Prostate gland (tissue), 2 donors: Measurements from ENCODE around the gene DCUN1D2. TPM values are rescaled to one million over a fixed set of nuclear protein-coding genes. Genes with fewer than 3 reads are reported as not detected.

Source experiments
- DNase-seq: peaks from one replicate; pipeline ENCODE4 v3.0.0-alpha.2; 2019; ENCODE audit warnings: low spot score
- H3K27ac ChIP-seq, 2 donors: fragments of 200-600 bp; sonication (generic); 2 replicates each; pipeline ENCODE4 v1.5.1; 2017 to 2019
- H3K27me3 ChIP-seq: fragments of 200-600 bp; sonication (generic); replicated peaks from 2 replicates; pipeline ENCODE4 v1.5.1; 2019; ENCODE audit not compliant: insufficient read depth
- H3K36me3 ChIP-seq, 2 donors: fragments of 200-600 bp; sonication (generic); 1 replicate in 1 of 2; 2 replicates in 1 of 2; pipeline versions ENCODE4 v1.5.1 to v1.8.1; 2017 to 2019
- H3K4me1 ChIP-seq: fragments of 200-600 bp; sonication (generic); replicated peaks from 2 replicates; pipeline ENCODE4 v1.5.1; 2019
- H3K4me3 ChIP-seq, 2 donors: fragments of 200-600 bp; sonication (generic); 2 replicates each; pipeline ENCODE4 v1.5.1; 2017 to 2019
- H3K9me3 ChIP-seq: fragments of 200-600 bp; sonication (generic); 2 replicates; pipeline ENCODE4 v1.5.1; 2017
- POLR2A ChIP-seq: fragments of 450-650 bp; IDR thresholded peaks from one replicate; pipeline ENCODE4 v1.6.1; 2016; ENCODE audit warnings: antibody characterized with exemption, mild to moderate bottlenecking
- POLR2AphosphoS5 ChIP-seq: sonication (generic); formaldehyde crosslinking; IDR thresholded peaks from one replicate; pipeline ENCODE4 v1.6.1; 2017; ENCODE audit warnings: antibody characterized with exemption
- WGBS: methylation state at CpG from one replicate; pipeline ENCODE4 v1.1.5; 2018; 5-methylcytosine and 5-hydroxymethylcytosine counted together
- intact Hi-C: fragments of 100-400 bp; cut with DNase I; formaldehyde crosslinking; loops from one replicate; pipeline ENCODE4 v1.14.2; 2022
- small RNA-seq, 2 donors: library from RNA; depleted of rRNA; stranded (forward); fragments of <200 nt; gene quantifications; one replicate each; pipeline ENCODE3, GENCODE V24; 2016
- total RNA-seq, 2 donors: library from RNA; depleted of rRNA; stranded (reverse); fragments of >200 nt; gene quantifications; one replicate each; pipeline ENCODE4 v1.1.0, GENCODE V29; 2016
- TF ChIP-seq, protein P1 (sequence below), 4 experiments: fragments of 200-600 bp in 2 of 4; fragments of 450-650 bp in 2 of 4; sonication (generic) in 2 of 4; IDR thresholded peaks; 1 replicate in 3 of 4; 2 replicates in 1 of 4; pipeline ENCODE4 v1.5.1; 2016 to 2019; ENCODE audit warnings: antibody characterized with exemption in 4 of 4, mild to moderate bottlenecking in 2 of 4, moderate library complexity in 2 of 4

The DCUN1D2 gene
- total RNA-seq, 2 donors from 2014 or later = 11.0 to 48.0 TPM

DNA sequence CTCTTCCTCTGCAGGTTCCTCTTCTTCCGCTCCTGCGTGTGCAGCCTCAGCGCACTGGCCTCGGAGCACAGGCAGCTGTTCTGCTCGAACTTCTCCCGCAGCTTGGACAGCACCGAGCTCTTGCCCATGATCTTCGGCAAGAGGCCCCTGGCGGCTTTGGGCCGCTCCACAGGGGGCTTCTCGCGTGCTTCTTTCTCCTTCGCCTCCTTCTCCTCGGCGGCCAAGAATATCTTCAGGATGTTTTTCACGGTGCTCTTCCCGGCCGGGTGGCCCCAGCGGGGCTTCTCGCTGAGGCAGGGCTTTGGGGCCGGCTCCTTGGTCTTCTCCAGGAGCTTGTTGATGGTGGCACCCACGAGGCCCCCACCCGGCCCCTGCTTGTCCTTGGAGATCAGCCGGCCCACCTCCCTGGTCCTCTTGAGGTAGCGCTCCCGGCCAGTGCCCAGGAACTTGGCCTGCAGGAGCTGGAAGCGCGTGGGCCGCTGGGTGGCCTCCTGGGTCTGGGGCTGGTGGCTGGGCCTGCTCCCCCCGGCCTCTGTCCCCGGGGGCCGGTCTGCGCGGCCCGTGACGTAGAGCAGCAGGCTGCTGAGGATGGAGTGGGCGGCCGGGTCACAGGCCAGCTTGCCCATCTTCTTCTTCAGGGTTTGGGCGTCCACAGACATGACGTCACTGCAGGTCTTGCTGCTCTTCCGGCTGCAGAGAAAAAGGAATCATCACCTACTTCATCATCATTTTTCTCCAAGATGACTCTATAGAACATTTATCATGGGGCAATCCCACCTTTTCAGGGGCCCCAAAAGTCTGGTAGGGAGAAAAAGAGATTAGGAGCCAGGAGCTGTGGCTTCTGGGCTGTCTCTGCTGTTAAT lies 82.7 kb downstream of the DCUN1D2 start:
- H3K27ac ChIP-seq = no peak overlapping the region
- no peaks in the 10 kb centered on the region for H3K27me3 ChIP-seq
- no peak for DNase-seq
- H3K36me3 ChIP-seq = no peaks in the 10 kb centered on the region
- TF ChIP-seq, protein P1, sequence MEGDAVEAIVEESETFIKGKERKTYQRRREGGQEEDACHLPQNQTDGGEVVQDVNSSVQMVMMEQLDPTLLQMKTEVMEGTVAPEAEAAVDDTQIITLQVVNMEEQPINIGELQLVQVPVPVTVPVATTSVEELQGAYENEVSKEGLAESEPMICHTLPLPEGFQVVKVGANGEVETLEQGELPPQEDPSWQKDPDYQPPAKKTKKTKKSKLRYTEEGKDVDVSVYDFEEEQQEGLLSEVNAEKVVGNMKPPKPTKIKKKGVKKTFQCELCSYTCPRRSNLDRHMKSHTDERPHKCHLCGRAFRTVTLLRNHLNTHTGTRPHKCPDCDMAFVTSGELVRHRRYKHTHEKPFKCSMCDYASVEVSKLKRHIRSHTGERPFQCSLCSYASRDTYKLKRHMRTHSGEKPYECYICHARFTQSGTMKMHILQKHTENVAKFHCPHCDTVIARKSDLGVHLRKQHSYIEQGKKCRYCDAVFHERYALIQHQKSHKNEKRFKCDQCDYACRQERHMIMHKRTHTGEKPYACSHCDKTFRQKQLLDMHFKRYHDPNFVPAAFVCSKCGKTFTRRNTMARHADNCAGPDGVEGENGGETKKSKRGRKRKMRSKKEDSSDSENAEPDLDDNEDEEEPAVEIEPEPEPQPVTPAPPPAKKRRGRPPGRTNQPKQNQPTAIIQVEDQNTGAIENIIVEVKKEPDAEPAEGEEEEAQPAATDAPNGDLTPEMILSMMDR (IDR thresholded peaks at IDR 0.05) = no peak
- TF ChIP-seq POLR2AphosphoS5 (no peak), POLR2A (no peak)
- intact Hi-C loops = no loop called here
- no peaks in the 10 kb centered on the region for H3K4me1 ChIP-seq
- H3K4me3 ChIP-seq = no peak overlapping the region
- WGBS = 90% methylated on average over 41 of the region's 41 CpGs
- H3K9me3 ChIP-seq = no peaks in the 10 kb centered on the region

DNA sequence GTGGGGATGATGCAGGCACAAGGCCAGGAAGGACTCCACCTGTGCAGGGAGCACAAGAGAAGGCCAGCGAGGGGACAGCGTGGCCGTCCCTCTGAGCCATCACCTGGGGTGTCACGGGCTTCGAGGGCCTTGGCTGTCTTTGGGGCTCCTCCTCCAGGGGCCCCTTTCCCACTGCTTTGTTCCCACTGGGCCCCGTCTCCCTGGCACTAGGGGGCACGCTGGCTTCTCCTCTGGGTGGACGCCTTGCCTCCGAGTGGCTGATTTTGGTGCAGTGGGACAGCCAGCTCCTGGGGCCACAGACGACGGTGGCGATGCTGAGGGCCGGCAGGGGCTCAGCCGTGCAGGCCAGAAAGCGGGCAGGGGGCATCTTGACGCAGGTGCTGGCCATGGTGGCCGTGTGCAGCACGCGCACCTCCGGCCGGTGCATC lies 83.4 kb downstream of the DCUN1D2 start:
- Histone ChIP-seq H3K27me3 (no peaks in the 10 kb centered on the region), H3K4me1 (no peaks in the 10 kb centered on the region), H3K4me3 (no peak overlapping the region), H3K36me3 (no peaks in the 10 kb centered on the region), H3K9me3 (no peaks in the 10 kb centered on the region), H3K27ac (no peak overlapping the region)
- TF ChIP-seq, protein P1 (IDR thresholded peaks at IDR 0.05) = no peak
- TF ChIP-seq POLR2A (no peak), POLR2AphosphoS5 (no peak)
- intact Hi-C loops = no loop called here
- 91% methylated on average over 21 of the region's 21 CpGs for WGBS
- no peak for DNase-seq

DNA sequence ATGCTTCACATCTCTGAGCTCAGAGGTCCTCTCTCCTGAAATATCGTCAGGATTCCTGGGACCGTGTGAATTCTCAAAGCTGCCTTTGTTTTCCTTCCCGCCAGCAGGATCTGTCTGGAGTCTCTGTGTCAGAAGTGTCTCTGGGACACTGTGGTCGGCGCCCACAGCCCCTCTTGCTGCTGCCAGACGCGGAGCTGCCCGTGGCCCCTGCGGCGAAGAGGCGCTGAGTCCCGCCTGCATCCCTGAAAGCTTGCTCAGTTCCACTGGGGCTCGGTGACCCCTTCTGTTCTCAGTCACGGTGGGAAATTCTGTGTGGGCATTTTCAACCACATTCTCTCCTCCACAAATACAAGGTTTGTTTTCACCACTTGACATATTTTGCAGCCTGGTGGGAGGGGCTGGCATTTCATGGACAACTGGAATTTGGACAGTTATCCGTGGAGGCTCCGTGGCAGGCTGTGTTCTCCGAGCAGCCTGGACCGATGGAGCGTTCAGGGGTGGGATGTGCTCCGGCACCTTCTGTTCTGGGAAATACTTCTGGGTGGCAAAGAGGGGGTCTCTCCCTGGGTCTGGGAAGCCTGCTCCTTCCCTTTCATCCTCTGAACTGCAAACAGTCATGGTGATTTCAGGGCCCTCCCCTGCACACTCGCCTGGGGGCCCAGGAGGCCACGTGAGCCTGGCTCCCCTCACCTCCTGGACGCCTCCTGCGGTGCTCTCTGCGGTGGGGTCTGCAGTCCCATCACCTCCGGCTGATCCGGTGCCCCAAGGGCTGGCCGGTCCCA lies 84.0 kb downstream of the DCUN1D2 start:
- Histone ChIP-seq H3K36me3 (no peaks in the 10 kb centered on the region), H3K27me3 (no peaks in the 10 kb centered on the region), H3K4me1 (no peaks in the 10 kb centered on the region), H3K27ac (no peak overlapping the region), H3K9me3 (no peaks in the 10 kb centered on the region), H3K4me3 (no peak overlapping the region)
- 84% methylated on average over 28 of the region's 28 CpGs for WGBS
- DNase-seq = no peak
- intact Hi-C loops = no loop called here
- TF ChIP-seq, protein P1 (IDR thresholded peaks at IDR 0.05) = no peak
- TF ChIP-seq POLR2A (no peak), POLR2AphosphoS5 (no peak)

Small RNA genes lying within 50 kb of the gene (small RNA-seq; reads per million reads assigned to genes)
- gene RNU1-16P = 0 reads per million in 2 donors

Other genes with a start within 250 kb of the DCUN1D2 start
- 100 to 1,000 TPM; 214 to 246 TPM for gene LAMP1, start 193.5 kb downstream of the DCUN1D2 start, total RNA-seq
- 10 to 100 TPM; 23.5 to 43.1 TPM for gene GRTP1, start 126.6 kb downstream of the DCUN1D2 start, total RNA-seq
- 1 to 10 TPM; 3.7 to 3.9 TPM for gene ADPRHL1, start 37.2 kb downstream of the DCUN1D2 start, total RNA-seq
- gene TFDP1, start 94.0 kb upstream of the DCUN1D2 start, total RNA-seq = 10 to 100 TPM; 50.1 to 62.4 TPM
- under 1 TPM in 1 of 2 donors, not detected in 1; 0.34 TPM for gene ATP4B, start 167.5 kb upstream of the DCUN1D2 start, total RNA-seq
- under 1 TPM in 1 of 2 donors, not detected in 1; 0.23 TPM for gene GRK1, start 176.5 kb upstream of the DCUN1D2 start, total RNA-seq